ENCODE results near the gene GDPD5.
A peak's percentile ranks its signal among the peaks of the same experiment; 100 is the strongest.

Gene GDPD5

DNA sequence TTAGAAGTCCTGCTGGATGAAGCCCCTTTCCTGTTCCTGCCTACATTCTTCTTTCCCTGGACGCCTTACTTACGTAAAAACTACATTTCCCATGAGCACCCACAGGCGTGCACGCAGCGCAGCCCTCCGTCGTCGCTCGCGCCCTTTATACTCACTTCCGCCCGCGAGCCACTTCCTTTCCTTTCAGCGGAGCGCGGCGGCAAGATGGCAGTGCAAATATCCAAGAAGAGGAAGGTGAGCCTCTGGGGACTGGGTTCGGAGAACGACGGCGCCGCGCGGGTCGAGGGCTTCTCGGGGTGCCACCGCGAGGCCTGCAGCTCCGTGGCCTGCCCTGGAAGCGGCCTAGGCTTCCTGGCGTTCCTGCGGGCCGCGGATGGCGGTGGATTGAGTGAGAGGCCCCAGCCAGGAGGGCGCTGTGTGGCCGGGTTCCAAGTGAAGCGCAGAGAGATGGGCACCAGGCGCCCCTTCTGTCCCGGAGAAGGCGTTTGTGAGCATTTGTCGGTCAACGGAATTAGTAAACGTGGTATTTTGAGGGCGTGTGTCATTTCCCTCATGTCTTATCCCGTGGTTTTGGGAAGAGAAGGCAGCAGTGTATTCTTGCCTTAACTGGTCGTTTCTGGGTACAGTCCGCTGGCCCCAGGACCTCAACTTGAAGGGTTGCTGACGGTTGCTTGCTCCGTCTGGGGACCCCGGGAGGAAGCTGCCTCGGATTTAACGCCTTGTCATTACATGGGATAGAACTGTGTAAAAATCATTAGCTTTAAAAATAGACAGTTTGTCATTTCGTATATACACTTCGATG lies 126.2 kb downstream of the GDPD5 start, which contains the start of gene RPS3:
Gene RPS3 (plus strand): TSS at position 175 of the 802 bp plus-strand sequence. CDS start 30 bp downstream, at position 205.
- Mint-ChIP-seq H3K27me3 (peaks cover 5% of the 10 kb centered on the region), H3K27ac (peak within 1 kb of the TSS; percentile 97), H3K4me3 (peak within 1 kb of the TSS; percentile 96), H3K36me3 (peaks cover 20% of the 10 kb centered on the region), H3K9me3 (no peaks in the 10 kb centered on the region), H3K4me1 (peaks cover 39% of the 10 kb centered on the region)
- DNase-seq (ENCODE audit: low spot score in 2 of 2) (peak; percentile 80 to 84), ATAC-seq (ENCODE audit: low read depth) (peak; percentile 89)

DNA sequence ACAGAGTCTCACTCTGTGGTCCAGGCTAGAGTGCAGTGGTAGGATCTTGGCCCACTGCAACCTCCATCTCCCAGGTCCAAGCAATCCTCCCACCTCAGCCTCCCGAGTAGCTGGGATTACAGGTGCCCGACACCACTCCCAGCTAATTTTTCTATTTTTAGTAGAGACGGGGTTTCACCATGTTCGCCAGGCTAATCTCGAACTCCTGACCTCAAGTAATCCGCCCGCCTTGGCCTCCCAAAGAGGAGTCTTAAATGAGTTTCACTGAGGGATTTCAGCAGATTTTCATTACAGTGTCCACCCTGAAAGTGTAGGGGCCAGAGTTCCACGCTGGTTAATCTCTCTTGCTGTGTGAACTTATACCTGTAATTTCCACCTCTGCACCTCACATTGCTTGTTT lies 126.8 kb downstream of the GDPD5 start:
- Mint-ChIP-seq H3K4me1 (peaks cover 39% of the 10 kb centered on the region), H3K27me3 (peaks cover 5% of the 10 kb centered on the region), H3K4me3 (peak overlapping the region; percentile 96), H3K9me3 (no peaks in the 10 kb centered on the region), H3K27ac (peak overlapping the region; percentile 97), H3K36me3 (peaks cover 17% of the 10 kb centered on the region)
- no peak for DNase-seq (ENCODE audit: low spot score in 2 of 2)
- ATAC-seq (ENCODE audit: low read depth): no peak

DNA sequence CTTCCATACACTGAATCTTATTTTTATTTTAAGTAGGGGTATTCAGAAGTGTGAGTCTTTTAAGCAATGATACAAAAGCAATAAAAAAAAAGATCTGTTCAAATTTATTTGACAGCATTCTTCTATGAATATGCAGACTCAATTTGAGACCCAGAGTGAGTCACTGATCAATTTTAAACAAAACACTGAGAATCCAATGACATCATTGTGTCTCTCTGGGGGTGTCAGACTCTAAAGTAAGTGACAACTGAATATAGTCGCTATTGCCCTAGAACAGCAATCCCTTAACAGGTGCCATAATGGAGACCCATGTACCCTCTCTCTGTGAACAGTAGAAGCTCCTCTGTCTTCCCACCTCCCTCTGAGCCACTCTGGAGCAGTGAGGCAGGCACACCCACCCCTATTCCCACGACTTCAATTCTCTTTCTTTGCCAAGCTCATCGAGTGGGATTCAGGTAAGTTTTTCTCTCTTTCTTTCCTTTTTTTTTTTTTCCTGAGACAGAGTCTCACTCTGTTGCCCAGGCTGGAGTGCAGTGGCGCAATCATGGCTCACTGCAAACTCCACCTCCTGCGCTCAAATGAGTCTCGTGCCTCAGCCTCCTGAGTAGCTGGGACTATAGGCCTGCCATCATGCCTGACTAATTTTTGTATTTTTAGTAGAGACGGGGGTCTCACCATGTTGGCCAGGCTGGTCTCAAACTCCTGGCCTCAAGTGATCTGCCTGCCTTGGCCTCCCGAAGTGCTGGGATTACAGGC lies 131.5 kb downstream of the GDPD5 start:
- no peak overlapping the region for H3K27ac Mint-ChIP-seq
- H3K36me3 Mint-ChIP-seq: no peaks in the 10 kb centered on the region
- no peak overlapping the region for H3K4me3 Mint-ChIP-seq

GRCh38 chr11:75389925-75390324 lies 135.8 kb downstream of the GDPD5 start:
- ATAC-seq (ENCODE audit: low read depth) (no peak), DNase-seq (ENCODE audit: low spot score in 2 of 2) (no peak)
- Mint-ChIP-seq H3K27me3 (peaks cover 6% of the 10 kb centered on the region), H3K4me3 (no peak overlapping the region), H3K27ac (no peak overlapping the region), H3K4me1 (no peaks in the 10 kb centered on the region), H3K9me3 (no peaks in the 10 kb centered on the region), H3K36me3 (no peaks in the 10 kb centered on the region)

More for the DNA sequence above, 131.5 kb downstream of the GDPD5 start:
- peaks cover 9% of the 10 kb centered on the region for H3K27me3 Mint-ChIP-seq
- ATAC-seq (ENCODE audit: low read depth) (no peak), DNase-seq (ENCODE audit: low spot score in 2 of 2) (no peak)
- no peaks in the 10 kb centered on the region for H3K9me3 Mint-ChIP-seq
- peaks cover 6% of the 10 kb centered on the region for H3K4me1 Mint-ChIP-seq

DNA sequence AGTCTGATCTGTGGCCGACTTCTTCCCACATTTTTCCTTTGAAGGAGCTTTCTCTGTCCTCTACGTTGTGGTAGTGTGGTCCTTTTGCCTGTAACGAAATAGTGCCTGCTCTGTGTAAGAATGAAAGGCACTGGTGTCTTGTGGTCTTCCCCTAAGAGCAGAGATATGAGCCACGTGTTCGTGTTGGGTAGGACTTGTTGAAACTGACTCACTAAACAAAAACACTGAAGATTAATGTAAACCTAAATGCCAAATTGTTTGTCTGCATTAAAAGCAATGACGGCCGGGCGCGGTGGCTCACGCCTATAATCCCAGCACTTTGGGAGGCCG lies 136.5 kb downstream of the GDPD5 start:
- ATAC-seq (ENCODE audit: low read depth): no peak
- no peak overlapping the region for H3K27ac Mint-ChIP-seq
- H3K9me3 Mint-ChIP-seq: no peaks in the 10 kb centered on the region
- peaks cover 6% of the 10 kb centered on the region for H3K27me3 Mint-ChIP-seq
- no peak overlapping the region for H3K4me3 Mint-ChIP-seq
- no peaks in the 10 kb centered on the region for H3K36me3 Mint-ChIP-seq
- H3K4me1 Mint-ChIP-seq: peaks cover 2% of the 10 kb centered on the region
- DNase-seq (ENCODE audit: low spot score in 2 of 2): no peak

DNA sequence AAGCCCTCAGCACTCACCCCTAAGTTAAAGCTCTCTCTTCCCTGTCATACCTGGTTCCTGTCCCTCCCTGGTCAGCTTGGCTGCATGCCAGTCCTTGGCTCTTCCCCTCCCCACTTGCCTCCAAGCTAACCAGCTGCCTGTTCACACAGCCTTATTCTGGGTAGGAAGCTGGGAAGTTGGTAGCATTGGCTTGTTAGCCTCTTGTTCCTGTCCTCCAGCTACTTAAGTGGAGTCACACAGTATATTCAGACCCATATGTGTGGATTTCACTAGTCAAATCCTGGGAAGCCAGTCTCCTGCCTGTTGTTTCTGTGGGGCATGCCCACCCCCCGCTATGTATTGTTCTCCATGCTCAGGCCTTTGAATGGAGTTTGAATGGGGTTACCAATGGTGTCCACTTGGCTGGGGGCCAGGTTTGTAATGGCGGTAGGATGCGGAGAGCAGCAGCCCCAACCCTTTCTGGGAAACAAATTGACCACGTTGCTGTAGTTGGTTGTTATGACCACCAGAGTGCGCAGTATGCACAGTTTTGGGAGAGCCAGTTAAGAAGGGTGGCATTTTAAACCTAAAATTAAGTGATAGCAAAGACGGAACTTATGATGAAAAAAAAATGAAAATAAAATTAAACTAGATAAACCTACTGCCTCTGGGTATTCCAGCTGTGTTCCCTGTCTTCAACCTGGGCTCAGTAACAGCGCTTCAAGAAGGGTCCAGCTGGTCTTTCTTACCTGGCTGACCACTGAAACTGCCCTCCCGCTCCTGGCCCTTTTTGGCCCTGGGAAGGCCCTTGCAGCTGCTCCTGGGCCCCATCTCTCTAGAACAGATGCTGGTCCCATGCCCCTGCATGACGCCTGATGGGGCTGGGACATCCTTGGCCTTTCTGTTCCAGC lies 137.1 kb downstream of the GDPD5 start:
- Mint-ChIP-seq H3K4me1 (peaks cover 2% of the 10 kb centered on the region), H3K36me3 (no peaks in the 10 kb centered on the region), H3K9me3 (no peaks in the 10 kb centered on the region), H3K27ac (no peak overlapping the region), H3K4me3 (no peak overlapping the region), H3K27me3 (peaks cover 6% of the 10 kb centered on the region)
- ATAC-seq (ENCODE audit: low read depth) (peak; percentile 85), DNase-seq (ENCODE audit: low spot score in 2 of 2) (peak; percentile 56 to 68)

DNA sequence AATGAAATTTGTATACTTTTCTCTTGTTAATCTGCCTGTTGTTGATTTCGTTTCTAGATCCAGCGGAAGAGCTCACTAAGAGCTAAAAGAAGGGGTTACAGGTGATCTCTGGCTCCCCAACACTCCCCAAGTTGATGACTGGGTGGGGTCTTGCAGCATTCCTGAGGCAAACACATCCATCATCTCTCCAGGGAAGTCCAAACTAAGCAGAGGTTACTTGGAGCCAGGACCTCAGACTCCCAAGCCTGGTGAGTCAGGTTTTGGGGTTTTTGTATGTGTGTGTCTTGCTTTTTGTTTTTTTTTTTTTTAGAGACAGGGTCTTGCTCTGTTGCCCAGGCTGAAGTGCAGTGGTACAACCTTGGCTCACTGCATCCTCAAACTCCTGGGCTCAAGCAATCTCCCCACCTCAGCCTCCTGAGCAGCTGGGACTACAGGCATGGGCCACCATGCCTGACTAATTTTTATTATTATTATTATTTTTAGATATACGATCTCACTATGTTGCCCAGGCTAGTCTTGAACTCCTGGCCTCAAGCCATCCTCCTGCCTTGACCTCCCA lies 137.9 kb downstream of the GDPD5 start:
- Mint-ChIP-seq H3K27me3 (peaks cover 6% of the 10 kb centered on the region), H3K4me1 (peaks cover 2% of the 10 kb centered on the region), H3K36me3 (no peaks in the 10 kb centered on the region), H3K9me3 (no peaks in the 10 kb centered on the region), H3K4me3 (no peak overlapping the region), H3K27ac (no peak overlapping the region)
- no peak for ATAC-seq (ENCODE audit: low read depth)
- no peak for DNase-seq (ENCODE audit: low spot score in 2 of 2)

DNA sequence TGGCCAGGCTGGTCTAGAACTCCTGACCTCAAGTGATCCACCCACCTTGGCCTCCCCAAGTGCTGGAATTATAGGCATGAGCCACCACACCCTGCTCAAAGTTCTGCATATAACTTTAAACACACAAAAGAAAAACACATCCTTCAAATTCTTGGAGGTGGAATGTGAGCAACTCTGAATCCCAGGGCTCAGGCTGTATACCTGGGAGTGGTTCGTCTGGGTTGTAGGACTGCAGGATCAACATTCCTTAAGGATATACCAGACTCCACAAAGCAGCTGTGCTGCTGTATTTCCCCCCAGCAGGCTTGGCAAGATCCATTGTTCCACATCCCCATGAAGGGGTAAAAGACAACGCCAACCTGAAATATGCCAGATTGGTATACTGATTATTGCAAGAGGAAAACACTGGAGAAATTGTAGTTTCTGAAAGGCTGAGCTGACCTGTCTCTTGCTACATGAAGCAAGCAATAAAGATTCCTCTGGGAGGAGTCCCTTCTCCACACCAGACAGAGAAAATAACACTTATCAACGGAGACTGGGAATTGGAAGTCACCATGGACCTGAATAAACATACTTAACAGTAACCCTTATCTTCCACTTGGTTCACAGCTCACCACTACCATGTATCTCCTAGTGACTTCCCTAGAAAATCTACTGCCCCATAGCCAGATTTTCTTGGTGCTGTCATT lies 138.7 kb downstream of the GDPD5 start:
- ATAC-seq (ENCODE audit: low read depth) (no peak), DNase-seq (ENCODE audit: low spot score in 2 of 2) (no peak)
- Mint-ChIP-seq H3K9me3 (no peaks in the 10 kb centered on the region), H3K36me3 (no peaks in the 10 kb centered on the region), H3K4me3 (no peak overlapping the region), H3K27ac (no peak overlapping the region), H3K4me1 (peaks cover 2% of the 10 kb centered on the region), H3K27me3 (peaks cover 6% of the 10 kb centered on the region)

All from memory B cell (primary cell).